ENCODE results near the gene MYRIP.

DNA sequence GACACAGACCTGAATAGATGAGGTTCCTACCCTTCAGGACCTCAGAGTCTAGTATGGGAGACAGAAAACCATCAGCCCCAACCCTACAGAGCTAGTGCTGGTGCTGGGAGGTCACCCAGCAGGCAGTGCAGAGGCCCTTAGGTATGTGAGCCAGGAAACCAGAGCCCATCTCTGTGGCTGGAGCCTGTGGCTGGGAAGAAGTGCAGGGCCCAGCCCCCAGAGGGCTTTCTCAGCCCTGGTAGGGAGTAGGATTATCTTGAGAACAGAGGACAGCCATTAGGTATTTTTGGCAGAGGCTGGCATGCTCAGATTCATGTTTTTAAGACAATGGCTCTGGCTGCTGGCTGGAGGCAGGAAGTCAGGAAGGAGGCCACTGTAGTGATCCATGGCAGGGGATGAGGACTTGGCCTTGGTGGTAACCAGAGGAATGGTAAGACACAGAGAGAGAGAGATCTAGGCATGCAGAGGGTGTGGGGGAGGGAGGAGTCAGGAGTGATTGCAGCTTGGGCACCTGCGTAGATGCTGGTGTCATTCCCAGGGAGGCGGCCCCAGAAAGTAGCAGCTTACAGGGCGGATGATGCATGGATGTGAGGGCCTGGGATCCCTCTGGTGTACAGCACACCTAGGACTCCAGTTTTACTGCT lies 279.2 kb downstream of the MYRIP start:
- TF ChIP-seq, protein P1, sequence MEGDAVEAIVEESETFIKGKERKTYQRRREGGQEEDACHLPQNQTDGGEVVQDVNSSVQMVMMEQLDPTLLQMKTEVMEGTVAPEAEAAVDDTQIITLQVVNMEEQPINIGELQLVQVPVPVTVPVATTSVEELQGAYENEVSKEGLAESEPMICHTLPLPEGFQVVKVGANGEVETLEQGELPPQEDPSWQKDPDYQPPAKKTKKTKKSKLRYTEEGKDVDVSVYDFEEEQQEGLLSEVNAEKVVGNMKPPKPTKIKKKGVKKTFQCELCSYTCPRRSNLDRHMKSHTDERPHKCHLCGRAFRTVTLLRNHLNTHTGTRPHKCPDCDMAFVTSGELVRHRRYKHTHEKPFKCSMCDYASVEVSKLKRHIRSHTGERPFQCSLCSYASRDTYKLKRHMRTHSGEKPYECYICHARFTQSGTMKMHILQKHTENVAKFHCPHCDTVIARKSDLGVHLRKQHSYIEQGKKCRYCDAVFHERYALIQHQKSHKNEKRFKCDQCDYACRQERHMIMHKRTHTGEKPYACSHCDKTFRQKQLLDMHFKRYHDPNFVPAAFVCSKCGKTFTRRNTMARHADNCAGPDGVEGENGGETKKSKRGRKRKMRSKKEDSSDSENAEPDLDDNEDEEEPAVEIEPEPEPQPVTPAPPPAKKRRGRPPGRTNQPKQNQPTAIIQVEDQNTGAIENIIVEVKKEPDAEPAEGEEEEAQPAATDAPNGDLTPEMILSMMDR (IDR thresholded peaks at IDR 0.05; ENCODE audit: insufficient read depth, low read length, poor library complexity, severe bottlenecking) = no peak
- TF ChIP-seq EZH2phosphoT487 (conservative IDR thresholded peaks at IDR 0.05; ENCODE audit: low read length) = no peak

All from SU-DHL-6 (cell line).